HepG2 (cell line): Measurements from ENCODE around the gene KDM6B. TPM values are rescaled to one million over a fixed set of nuclear protein-coding genes. Genes with fewer than 3 reads are reported as not detected.
A peak's percentile ranks its signal among the peaks of the same experiment; 100 is the strongest.

Experiments used
- ATF7-NPFF ChIP-seq: sonication (generic); formaldehyde crosslinking; IDR thresholded peaks from 2 replicates; pipeline ENCODE4 v1.8.1; 2023; ENCODE audit warnings: mild to moderate bottlenecking, low read depth, missing genetic modification reagents, moderate library complexity
- HOXA5 ChIP-seq: sonication (generic); formaldehyde crosslinking; IDR thresholded peaks from 2 replicates; pipeline ENCODE4 v1.4.0; 2020; ENCODE audit warnings: missing genetic modification reagents
- IKZF5 ChIP-seq: IDR thresholded peaks from 2 replicates; pipeline ENCODE4 v1.6.1; 2018; ENCODE audit warnings: missing genetic modification reagents, mild to moderate bottlenecking, missing compliant biosample characterization
- JARID2 ChIP-seq: sonication (generic); formaldehyde crosslinking; IDR thresholded peaks from 2 replicates; pipeline ENCODE4 v1.8.1; 2023; ENCODE audit warnings: missing genetic modification reagents, inconsistent platforms; ENCODE audit not compliant: insufficient replicate concordance
- KDM5B ChIP-seq: sonication (generic); formaldehyde crosslinking; IDR thresholded peaks from 2 replicates; pipeline ENCODE4 v1.4.0; 2020; ENCODE audit warnings: missing genetic modification reagents, mild to moderate bottlenecking, borderline replicate concordance
- MAFG ChIP-seq: sonication (generic); formaldehyde crosslinking; IDR thresholded peaks from 2 replicates; pipeline ENCODE4 v1.5.1; 2020; ENCODE audit warnings: mild to moderate bottlenecking, missing genetic modification reagents
- NR2F1 ChIP-seq, 2 experiments: fragments of 450-650 bp in 1 of 2; formaldehyde crosslinking in 1 of 2; IDR thresholded peaks; 2 replicates each; pipeline versions ENCODE4 v1.5.0 to v1.6.1; 2016 to 2020; ENCODE audit warnings: mild to moderate bottlenecking in 1 of 2, missing compliant biosample characterization in 1 of 2, missing genetic modification reagents in 1 of 2, moderate library complexity in 1 of 2
- RERE ChIP-seq: IDR thresholded peaks from 2 replicates; pipeline ENCODE4 v1.6.1; 2016; ENCODE audit warnings: low read depth, missing genetic modification reagents, missing compliant biosample characterization
- RXRB ChIP-seq: IDR thresholded peaks from 2 replicates; pipeline ENCODE4 v1.6.1; 2016; ENCODE audit warnings: borderline replicate concordance, missing genetic modification reagents, missing compliant biosample characterization
- SIX4 ChIP-seq: sonication (generic); formaldehyde crosslinking; IDR thresholded peaks from 2 replicates; pipeline ENCODE4 v1.4.0; 2020; ENCODE audit warnings: missing genetic modification reagents
- SNAPC2 ChIP-seq: sonication (generic); formaldehyde crosslinking; IDR thresholded peaks from 2 replicates; pipeline ENCODE4 v1.8.1; 2022; ENCODE audit warnings: mild to moderate bottlenecking, missing genetic modification reagents
- THAP7 ChIP-seq: sonication (generic); formaldehyde crosslinking; IDR thresholded peaks from 2 replicates; pipeline ENCODE4 v1.8.1; 2023; ENCODE audit warnings: mild to moderate bottlenecking, missing genetic modification reagents
- ZFP37 ChIP-seq: sonication (generic); formaldehyde crosslinking; IDR thresholded peaks from 2 replicates; pipeline ENCODE4 v1.4.0; 2020; ENCODE audit warnings: missing genetic modification reagents, borderline replicate concordance
- ZNF234 ChIP-seq: sonication (generic); formaldehyde crosslinking; conservative IDR thresholded peaks from 2 replicates; pipeline ENCODE4 v1.5.1; 2020; ENCODE audit warnings: mild to moderate bottlenecking, missing genetic modification reagents
- ZNF274 ChIP-seq: sonication (generic); formaldehyde crosslinking; IDR thresholded peaks from 2 replicates; pipeline ENCODE4 v1.5.1; 2020; ENCODE audit warnings: mild to moderate bottlenecking, missing genetic modification reagents
- ZNF749 ChIP-seq: sonication (generic); formaldehyde crosslinking; IDR thresholded peaks from 2 replicates; pipeline ENCODE4 v1.8.0; 2022; ENCODE audit warnings: mild to moderate bottlenecking, missing genetic modification reagents, moderate library complexity, borderline replicate concordance
- ZNF841 ChIP-seq: sonication (generic); formaldehyde crosslinking; IDR thresholded peaks from 2 replicates; pipeline ENCODE4 v1.8.1; 2023; ENCODE audit warnings: missing genetic modification reagents, borderline replicate concordance
- ZNF891 ChIP-seq: sonication (generic); formaldehyde crosslinking; IDR thresholded peaks from 2 replicates; pipeline ENCODE4 v1.5.0; 2020; ENCODE audit warnings: mild to moderate bottlenecking, missing genetic modification reagents
- polyA plus RNA-seq, 8 experiments: library from polyadenylated mRNA; depleted of rRNA in 3 of 8; stranded (reverse) in 7 of 8; unstranded in 1 of 8; fragments of >200 nt; fragmentation: Illumina TruSeq in 4 of 8; extraction: Trizol in 4 of 8; gene quantifications; 2 replicates each; pipeline versions ENCODE4 v1.2.1 to v1.2.3, GENCODE V29; 2011 to 2016; ENCODE audit warnings: low read depth in 4 of 8, missing spikeins in 1 of 8, mixed read lengths in 1 of 8; ENCODE audit not compliant: insufficient read depth in 1 of 8
- total RNA-seq, 5 experiments: library from RNA; depleted of rRNA; stranded (reverse); fragments of >200 nt; fragmentation: Illumina TruSeq; extraction: Trizol; gene quantifications; 2 replicates each; pipeline ENCODE4 v1.2.3, GENCODE V29; 2016; ENCODE audit warnings: low read depth in 1 of 5
- TF ChIP-seq, protein P1 (sequence below): sonication (generic); formaldehyde crosslinking; IDR thresholded peaks from 2 replicates; pipeline ENCODE4 v1.4.0; 2020; ENCODE audit warnings: missing genetic modification reagents, borderline replicate concordance

The KDM6B gene
- total and polyA plus RNA-seq, 2 of the 13 experiments (the other 11 are each of a cell fraction or from before 2014, with no cell fraction given): 1.3 to 2.1 TPM

DNA sequence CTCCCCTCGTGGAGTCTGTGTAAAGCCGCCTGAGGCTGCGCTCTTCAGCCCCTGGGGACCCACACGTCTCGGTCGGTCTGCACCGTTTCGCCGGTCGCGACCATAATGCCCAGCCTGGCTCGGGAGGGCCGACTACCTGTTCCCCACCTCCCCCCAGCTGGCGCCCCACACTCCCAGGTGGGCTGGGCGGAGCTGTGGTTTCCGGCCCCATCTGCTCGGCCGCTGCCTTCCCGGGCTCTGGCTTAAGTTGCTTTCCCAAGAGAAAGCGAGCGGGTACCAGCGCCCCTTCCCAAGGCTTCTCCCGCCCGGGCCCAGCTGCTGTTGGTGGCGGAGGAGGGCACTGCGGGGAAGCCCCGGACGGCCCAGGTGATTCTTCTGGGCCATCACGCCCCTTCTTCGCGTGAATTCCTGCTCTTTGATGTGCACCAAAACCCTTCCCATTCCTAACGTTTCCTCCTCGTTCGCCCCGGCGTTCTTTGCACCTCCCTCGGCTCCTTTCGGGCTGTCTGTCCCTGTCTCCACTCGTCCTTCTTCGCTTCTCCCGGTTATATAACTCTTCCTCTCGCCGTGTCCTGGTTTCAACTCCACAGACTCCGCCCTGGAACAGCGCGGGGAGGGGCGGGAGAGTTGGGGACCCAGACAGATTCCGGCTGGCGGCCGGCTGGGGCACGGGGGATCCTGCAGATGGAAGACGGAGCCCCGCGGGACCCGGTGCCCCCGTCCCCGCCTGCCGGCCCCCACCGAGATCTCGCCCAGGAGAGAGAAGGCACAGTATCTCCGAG is 2.0 kb downstream of the KDM6B start (continued):
- TF ChIP-seq ZNF841 (CRISPR knock-in tag): peak; percentile 18; the same call in 1 of the 2 replicates
- TF ChIP-seq HOXA5: 0 out of 2 replicates have a peak, but pooled peaks have one; percentile 20
- no peak for TF ChIP-seq RERE
- TF ChIP-seq IKZF5: no peak
- peak; percentile 21 for TF ChIP-seq JARID2
- peak; percentile 15; the same call in 1 of the 2 replicates for TF ChIP-seq ZNF274
- no peak for TF ChIP-seq SNAPC2 (CRISPR knock-in tag)
- TF ChIP-seq, protein P1, sequence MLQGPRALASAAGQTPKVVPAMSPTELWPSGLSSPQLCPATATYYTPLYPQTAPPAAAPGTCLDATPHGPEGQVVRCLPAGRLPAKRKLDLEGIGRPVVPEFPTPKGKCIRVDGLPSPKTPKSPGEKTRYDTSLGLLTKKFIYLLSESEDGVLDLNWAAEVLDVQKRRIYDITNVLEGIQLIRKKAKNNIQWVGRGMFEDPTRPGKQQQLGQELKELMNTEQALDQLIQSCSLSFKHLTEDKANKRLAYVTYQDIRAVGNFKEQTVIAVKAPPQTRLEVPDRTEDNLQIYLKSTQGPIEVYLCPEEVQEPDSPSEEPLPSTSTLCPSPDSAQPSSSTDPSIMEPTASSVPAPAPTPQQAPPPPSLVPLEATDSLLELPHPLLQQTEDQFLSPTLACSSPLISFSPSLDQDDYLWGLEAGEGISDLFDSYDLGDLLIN (CRISPR knock-in tag): peak; percentile 63; the same call in 1 of the 2 replicates
- TF ChIP-seq SIX4: no peak
- TF ChIP-seq RXRB (CRISPR knock-in tag): peak; percentile 96
- TF ChIP-seq ZNF749: no peak
- TF ChIP-seq ZNF891 (CRISPR knock-in tag): no peak
- TF ChIP-seq ATF7-NPFF (CRISPR knock-in tag): no peak
- TF ChIP-seq THAP7 (CRISPR knock-in tag): no peak
- 0 out of 2 replicates have a peak, but pooled peaks have one; percentile 3 for TF ChIP-seq ZFP37 (CRISPR knock-in tag)
- no peak for TF ChIP-seq MAFG (CRISPR knock-in tag)
- TF ChIP-seq NR2F1 (CRISPR knock-in tag; IDR thresholded peaks at IDR 0.05): 0 out of 4 replicates have a peak, but pooled peaks of 1 of the 2 experiments have one; percentile 14
- peak; percentile 66; the same call in 1 of the 2 replicates for TF ChIP-seq KDM5B (CRISPR knock-in tag)
- TF ChIP-seq ZNF234 (CRISPR knock-in tag): peak; percentile 31; the same call in 1 of the 2 replicates
